ENCODE measurements around the gene DBP. TPM values are rescaled to one million over a fixed set of nuclear protein-coding genes. Genes with fewer than 3 reads are reported as not detected.

DBP gene
- total and polyA plus RNA-seq, 4 donors: 6.8 to 16.8 (median 9.8) TPM

GRCh38 chr19:48641850-48642249, 4.7 kb upstream of the DBP start:
- Histone ChIP-seq H3K27me3 (ENCODE audit: control insufficient read depth in 3 of 3, insufficient read depth in 3 of 3, low read length in 2 of 3) (peaks cover 0 to 9% (median 0%) of the 10 kb centered on the region in 3 donors), H3K9me3 (ENCODE audit: control insufficient read depth in 4 of 4, insufficient read depth in 3 of 4, low read length in 3 of 4) (no peaks in the 10 kb centered on the region), H3K27ac (ENCODE audit: low read depth in 1 of 2, low read length in 1 of 2) (no peak overlapping the region), H3K36me3 (ENCODE audit: control insufficient read depth in 4 of 4, insufficient read depth in 4 of 4, low read length in 4 of 4) (no peaks in the 10 kb centered on the region), H3K4me1 (ENCODE audit: control insufficient read depth in 5 of 5, insufficient read depth in 5 of 5, low read length in 5 of 5) (peaks cover 0 to 27% (median 5%) of the 10 kb centered on the region in 5 donors), H3K4me3 (no peak overlapping the region), H3K9ac (ENCODE audit: insufficient read depth in 1 of 2, low read length in 2 of 2) (no peak overlapping the region)
- DNase-seq (no peak), ATAC-seq (ENCODE audit: insufficient read depth, low FRiP score) (no peak)
- 94 to 96% methylated on average over 2 of the region's 2 CpGs for WGBS, 2 donors
- no peak for TF ChIP-seq CTCF (IDR thresholded peaks at IDR 0.05; ENCODE audit: control extremely low read depth, extremely low read depth)

- Histone ChIP-seq H3K4me1 (ENCODE audit: control insufficient read depth in 5 of 5, insufficient read depth in 5 of 5, low read length in 5 of 5) (peaks cover 0 to 30% (median 7%) of the 10 kb centered on the region in 5 donors), H3K9me3 (ENCODE audit: control insufficient read depth in 4 of 4, insufficient read depth in 3 of 4, low read length in 3 of 4) (no peaks in the 10 kb centered on the region), H3K36me3 (ENCODE audit: control insufficient read depth in 4 of 4, insufficient read depth in 4 of 4, low read length in 4 of 4) (no peaks in the 10 kb centered on the region), H3K27me3 (ENCODE audit: control insufficient read depth in 3 of 3, insufficient read depth in 3 of 3, low read length in 2 of 3) (peaks cover 0 to 9% (median 0%) of the 10 kb centered on the region in 3 donors), H3K27ac (ENCODE audit: low read depth in 1 of 2, low read length in 1 of 2) (no peak overlapping the region), H3K9ac (ENCODE audit: insufficient read depth in 1 of 2, low read length in 2 of 2) (no peak overlapping the region), H3K4me3 (no peak overlapping the region)
- TF ChIP-seq CTCF (IDR thresholded peaks at IDR 0.05; ENCODE audit: control extremely low read depth, extremely low read depth): no peak
- ATAC-seq (ENCODE audit: insufficient read depth, low FRiP score): no peak
- WGBS, 2 donors: 73 to 81% methylated on average over 33 of the region's 33 CpGs
- DNase-seq: no peak
Observed at GRCh38 chr19:48639483-48640375, 2.5 kb upstream of the DBP start.

GRCh38 chr19:48638831-48639381, 1.7 kb upstream of the DBP start:
- ATAC-seq (ENCODE audit: insufficient read depth, low FRiP score) (no peak), DNase-seq (no peak)
- WGBS, 2 donors: 80 to 83% methylated on average over 16 of the region's 16 CpGs
- Histone ChIP-seq H3K4me1 (ENCODE audit: control insufficient read depth in 5 of 5, insufficient read depth in 5 of 5, low read length in 5 of 5) (peaks cover 0 to 32% (median 9%) of the 10 kb centered on the region in 5 donors), H3K4me3 (no peak overlapping the region), H3K36me3 (ENCODE audit: control insufficient read depth in 4 of 4, insufficient read depth in 4 of 4, low read length in 4 of 4) (no peaks in the 10 kb centered on the region), H3K27me3 (ENCODE audit: control insufficient read depth in 3 of 3, insufficient read depth in 3 of 3, low read length in 2 of 3) (peaks cover 0 to 9% (median 0%) of the 10 kb centered on the region in 3 donors), H3K9ac (ENCODE audit: insufficient read depth in 1 of 2, low read length in 2 of 2) (no peak overlapping the region), H3K9me3 (ENCODE audit: control insufficient read depth in 4 of 4, insufficient read depth in 3 of 4, low read length in 3 of 4) (no peaks in the 10 kb centered on the region), H3K27ac (ENCODE audit: low read depth in 1 of 2, low read length in 1 of 2) (peak overlapping the region in 1 of 2 donors; percentile 93)
- TF ChIP-seq CTCF (IDR thresholded peaks at IDR 0.05; ENCODE audit: control extremely low read depth, extremely low read depth): no peak
